PC-3 (cell line): ENCODE results near the gene MGLL.

Experiments used
- CTCF ChIP-seq: fragments of 300-600 bp; sonication (generic); conservative IDR thresholded peaks from 2 replicates; pipeline ENCODE4 v1.5.1; 2017; ENCODE audit warnings: antibody characterized with exemption, low read depth, mild to moderate bottlenecking, low read length
- EZH2 ChIP-seq: fragments of 300-600 bp; sonication (generic); IDR thresholded peaks from one replicate; pipeline ENCODE4 v1.6.1; 2017; ENCODE audit warnings: antibody characterized with exemption, mild to moderate bottlenecking, low read length; ENCODE audit not compliant: unreplicated experiment

- TF ChIP-seq CTCF = no peak
- no peak for TF ChIP-seq EZH2
Observed at GRCh38 chr3:127762077-127762786, 60.1 kb downstream of the MGLL start.
